Measurements from ENCODE around the gene CORO2B. TPM values are rescaled to one million over a fixed set of nuclear protein-coding genes. Genes with fewer than 3 reads are reported as not detected.

CORO2B gene
- polyA plus RNA-seq, 1 donor = 5.4 TPM

- H3K27me3 ChIP-seq (ENCODE audit: control insufficient read depth, insufficient read depth, low read length) = no peaks in the 10 kb centered on the region
- no peak overlapping the region for H3K4me3 ChIP-seq (ENCODE audit: low read length)
- H3K27ac ChIP-seq (ENCODE audit: low read length) = no peak overlapping the region
- H3K36me3 ChIP-seq (ENCODE audit: control insufficient read depth, insufficient read depth, low read length) = no peaks in the 10 kb centered on the region
- H3K9me3 ChIP-seq (ENCODE audit: control insufficient read depth, low read depth, low read length) = no peaks in the 10 kb centered on the region
- WGBS (ENCODE audit: insufficient coverage, low lambda C conversion rate) = 100% methylated on average over 1 of the region's 1 CpG
- no peak for DNase-seq
- no peaks in the 10 kb centered on the region for H3K4me1 ChIP-seq (ENCODE audit: control insufficient read depth, insufficient read depth, low read length)
Observed at GRCh38 chr15:68663526-68663925, 84.7 kb downstream of the CORO2B start.

- DNase-seq = no peak
- no CpG with 5 or more reads among the region's 6 CpGs for WGBS (ENCODE audit: insufficient coverage, low lambda C conversion rate)
Observed at GRCh38 chr15:68666120-68666811, 87.5 kb downstream of the CORO2B start.

GRCh38 chr15:68666812-68667450 lies 88.1 kb downstream of the CORO2B start:
- no peaks in the 10 kb centered on the region for H3K27me3 ChIP-seq (ENCODE audit: control insufficient read depth, insufficient read depth, low read length)
- DNase-seq = no peak
- H3K9me3 ChIP-seq (ENCODE audit: control insufficient read depth, low read depth, low read length) = no peaks in the 10 kb centered on the region
- H3K4me1 ChIP-seq (ENCODE audit: control insufficient read depth, insufficient read depth, low read length) = no peaks in the 10 kb centered on the region
- WGBS (ENCODE audit: insufficient coverage, low lambda C conversion rate) = no CpG with 5 or more reads among the region's 12 CpGs
- H3K27ac ChIP-seq (ENCODE audit: low read length) = no peak overlapping the region
- H3K36me3 ChIP-seq (ENCODE audit: control insufficient read depth, insufficient read depth, low read length) = no peaks in the 10 kb centered on the region
- H3K4me3 ChIP-seq (ENCODE audit: low read length) = no peak overlapping the region

More at GRCh38 chr15:68666120-68666811, 87.5 kb downstream of the CORO2B start:
- H3K36me3 ChIP-seq (ENCODE audit: control insufficient read depth, insufficient read depth, low read length) = no peaks in the 10 kb centered on the region
- H3K4me3 ChIP-seq (ENCODE audit: low read length) = no peak overlapping the region
- no peaks in the 10 kb centered on the region for H3K9me3 ChIP-seq (ENCODE audit: control insufficient read depth, low read depth, low read length)
- H3K27me3 ChIP-seq (ENCODE audit: control insufficient read depth, insufficient read depth, low read length) = no peaks in the 10 kb centered on the region
- H3K27ac ChIP-seq (ENCODE audit: low read length) = no peak overlapping the region
- no peaks in the 10 kb centered on the region for H3K4me1 ChIP-seq (ENCODE audit: control insufficient read depth, insufficient read depth, low read length)

- no peaks in the 10 kb centered on the region for H3K9me3 ChIP-seq (ENCODE audit: control insufficient read depth, low read depth, low read length)
- H3K27ac ChIP-seq (ENCODE audit: low read length) = no peak overlapping the region
- H3K36me3 ChIP-seq (ENCODE audit: control insufficient read depth, insufficient read depth, low read length) = no peaks in the 10 kb centered on the region
- H3K4me1 ChIP-seq (ENCODE audit: control insufficient read depth, insufficient read depth, low read length) = no peaks in the 10 kb centered on the region
- no peak for DNase-seq
- no peak overlapping the region for H3K4me3 ChIP-seq (ENCODE audit: low read length)
- peaks cover 3% of the 10 kb centered on the region for H3K27me3 ChIP-seq (ENCODE audit: control insufficient read depth, insufficient read depth, low read length)
- WGBS (ENCODE audit: insufficient coverage, low lambda C conversion rate) = 40% methylated on average over 2 of the region's 18 CpGs
Observed at GRCh38 chr15:68667800-68668625, 89.2 kb downstream of the CORO2B start.

GRCh38 chr15:68668926-68669600 lies 90.3 kb downstream of the CORO2B start:
- no peaks in the 10 kb centered on the region for H3K36me3 ChIP-seq (ENCODE audit: control insufficient read depth, insufficient read depth, low read length)
- no peaks in the 10 kb centered on the region for H3K9me3 ChIP-seq (ENCODE audit: control insufficient read depth, low read depth, low read length)
- H3K4me3 ChIP-seq (ENCODE audit: low read length) = no peak overlapping the region
- peaks cover 5% of the 10 kb centered on the region for H3K27me3 ChIP-seq (ENCODE audit: control insufficient read depth, insufficient read depth, low read length)
- 83% methylated on average over 7 of the region's 11 CpGs for WGBS (ENCODE audit: insufficient coverage, low lambda C conversion rate)
- no peak for DNase-seq
- H3K27ac ChIP-seq (ENCODE audit: low read length) = no peak overlapping the region
- H3K4me1 ChIP-seq (ENCODE audit: control insufficient read depth, insufficient read depth, low read length) = no peaks in the 10 kb centered on the region

GRCh38 chr15:68672251-68672650 lies 93.5 kb downstream of the CORO2B start:
- peaks cover 7% of the 10 kb centered on the region for H3K27me3 ChIP-seq (ENCODE audit: control insufficient read depth, insufficient read depth, low read length)
- H3K4me1 ChIP-seq (ENCODE audit: control insufficient read depth, insufficient read depth, low read length) = no peaks in the 10 kb centered on the region
- no peaks in the 10 kb centered on the region for H3K9me3 ChIP-seq (ENCODE audit: control insufficient read depth, low read depth, low read length)
- H3K27ac ChIP-seq (ENCODE audit: low read length) = no peak overlapping the region
- WGBS (ENCODE audit: insufficient coverage, low lambda C conversion rate) = no CpG with 5 or more reads among the region's 4 CpGs
- no peak for DNase-seq
- no peaks in the 10 kb centered on the region for H3K36me3 ChIP-seq (ENCODE audit: control insufficient read depth, insufficient read depth, low read length)
- H3K4me3 ChIP-seq (ENCODE audit: low read length) = no peak overlapping the region

GRCh38 chr15:68672781-68673205 lies 94.0 kb downstream of the CORO2B start:
- H3K4me3 ChIP-seq (ENCODE audit: low read length) = no peak overlapping the region
- peaks cover 8% of the 10 kb centered on the region for H3K27me3 ChIP-seq (ENCODE audit: control insufficient read depth, insufficient read depth, low read length)
- no peaks in the 10 kb centered on the region for H3K36me3 ChIP-seq (ENCODE audit: control insufficient read depth, insufficient read depth, low read length)
- no peaks in the 10 kb centered on the region for H3K4me1 ChIP-seq (ENCODE audit: control insufficient read depth, insufficient read depth, low read length)
- no CpG with 5 or more reads among the region's 4 CpGs for WGBS (ENCODE audit: insufficient coverage, low lambda C conversion rate)
- H3K27ac ChIP-seq (ENCODE audit: low read length) = no peak overlapping the region
- no peak for DNase-seq
- no peaks in the 10 kb centered on the region for H3K9me3 ChIP-seq (ENCODE audit: control insufficient read depth, low read depth, low read length)

- WGBS (ENCODE audit: insufficient coverage, low lambda C conversion rate) = no CpG with 5 or more reads among the region's 5 CpGs
- Histone ChIP-seq H3K36me3 (ENCODE audit: control insufficient read depth, insufficient read depth, low read length) (no peaks in the 10 kb centered on the region), H3K4me1 (ENCODE audit: control insufficient read depth, insufficient read depth, low read length) (no peaks in the 10 kb centered on the region), H3K27ac (ENCODE audit: low read length) (no peak overlapping the region), H3K4me3 (ENCODE audit: low read length) (no peak overlapping the region), H3K9me3 (ENCODE audit: control insufficient read depth, low read depth, low read length) (no peaks in the 10 kb centered on the region), H3K27me3 (ENCODE audit: control insufficient read depth, insufficient read depth, low read length) (peaks cover 8% of the 10 kb centered on the region)
- DNase-seq = no peak
Observed at GRCh38 chr15:68674975-68675374, 96.2 kb downstream of the CORO2B start.

GRCh38 chr15:68676011-68676605 lies 97.3 kb downstream of the CORO2B start:
- DNase-seq = no peak
- Histone ChIP-seq H3K27me3 (ENCODE audit: control insufficient read depth, insufficient read depth, low read length) (peaks cover 8% of the 10 kb centered on the region), H3K27ac (ENCODE audit: low read length) (no peak overlapping the region), H3K4me1 (ENCODE audit: control insufficient read depth, insufficient read depth, low read length) (no peaks in the 10 kb centered on the region), H3K36me3 (ENCODE audit: control insufficient read depth, insufficient read depth, low read length) (no peaks in the 10 kb centered on the region), H3K4me3 (ENCODE audit: low read length) (no peak overlapping the region), H3K9me3 (ENCODE audit: control insufficient read depth, low read depth, low read length) (no peaks in the 10 kb centered on the region)
- WGBS (ENCODE audit: insufficient coverage, low lambda C conversion rate) = no CpG with 5 or more reads among the region's 7 CpGs

- no peak overlapping the region for H3K4me3 ChIP-seq (ENCODE audit: low read length)
- DNase-seq = no peak
- no CpG with 5 or more reads among the region's 4 CpGs for WGBS (ENCODE audit: insufficient coverage, low lambda C conversion rate)
Observed at GRCh38 chr15:68676926-68677325, 98.1 kb downstream of the CORO2B start.

More at GRCh38 chr15:68676926-68677325, 98.1 kb downstream of the CORO2B start:
- no peaks in the 10 kb centered on the region for H3K36me3 ChIP-seq (ENCODE audit: control insufficient read depth, insufficient read depth, low read length)
- H3K27me3 ChIP-seq (ENCODE audit: control insufficient read depth, insufficient read depth, low read length) = peaks cover 8% of the 10 kb centered on the region
- H3K9me3 ChIP-seq (ENCODE audit: control insufficient read depth, low read depth, low read length) = no peaks in the 10 kb centered on the region
- H3K4me1 ChIP-seq (ENCODE audit: control insufficient read depth, insufficient read depth, low read length) = no peaks in the 10 kb centered on the region
- no peak overlapping the region for H3K27ac ChIP-seq (ENCODE audit: low read length)

All from large intestine (tissue), 3 donors.